Measurements from ENCODE around the gene SCGB1D4. TPM values are rescaled to one million over a fixed set of nuclear protein-coding genes. Genes with fewer than 3 reads are reported as not detected.

SCGB1D4 gene
- total and polyA plus RNA-seq, 10 of the 15 experiments (the other 5 are each of a cell fraction or from before 2014, with no cell fraction given) = not detected

DNA sequence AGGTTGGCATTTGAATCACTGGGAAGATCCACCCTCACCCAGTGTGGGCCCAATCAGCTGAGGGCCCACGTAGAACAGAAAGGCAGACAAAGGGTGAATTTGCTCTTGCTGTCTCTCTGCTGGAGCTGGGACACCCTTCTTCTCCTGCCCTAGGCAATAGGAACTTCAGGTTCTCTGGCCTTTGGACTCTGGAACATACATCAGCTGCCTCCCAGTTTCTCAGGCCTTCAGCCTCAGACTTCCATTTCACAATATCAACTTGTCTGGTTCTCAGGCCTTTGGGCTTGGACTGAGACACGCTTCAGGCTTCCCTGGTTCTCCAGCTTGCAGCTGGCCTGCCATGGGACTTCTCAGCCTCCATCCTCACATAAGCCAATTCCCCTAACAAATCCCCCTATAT lies 23.6 kb upstream of the SCGB1D4 start:
- Histone ChIP-seq H3K27me3 (replicated peaks in 1 of 2; ENCODE audit: control insufficient read depth in 2 of 2, insufficient read depth in 2 of 2, low read length in 1 of 2) (no peaks in the 10 kb centered on the region; a peak in 2 of 4 replicates), H3K9ac (ENCODE audit: control insufficient read depth, insufficient read depth, low read length) (no peak overlapping the region), H3K4me3 (no peak overlapping the region), H3K4me2 (ENCODE audit: control insufficient read depth, insufficient read depth) (no peak overlapping the region), H3K9me3 (replicated peaks; ENCODE audit: control insufficient read depth, insufficient read depth, low read length) (no peaks in the 10 kb centered on the region), H3K79me2 (ENCODE audit: control insufficient read depth, insufficient read depth, low read length) (no peaks in the 10 kb centered on the region), H3K27ac (ENCODE audit: control insufficient read depth, insufficient read depth) (no peak overlapping the region), H2AFZ (ENCODE audit: control insufficient read depth, low read depth, low read length) (no peak overlapping the region), H4K20me1 (ENCODE audit: control insufficient read depth, insufficient read depth) (0 out of 2 replicates have a peak, but pooled peaks cover 2% of the 10 kb centered on the region), H3K36me3 (ENCODE audit: control insufficient read depth in 2 of 2, insufficient read depth in 2 of 2, low read length in 1 of 2) (no peaks in the 10 kb centered on the region), H3K4me1 (ENCODE audit: control insufficient read depth, insufficient read depth, low read length) (no peaks in the 10 kb centered on the region)
- FAIRE-seq = no peak
- in situ Hi-C loops (cut with MboI) (no loop called here), intact Hi-C loops (cut with micrococcal nuclease; ENCODE audit: unreplicated experiment) (no loop called here)
- ATAC-seq = no peak
- no TSS peak for BruUV-seq (replicated peaks)
- ChIA-PET RAD21 (ENCODE audit: unreplicated experiment) (no interaction called here), SMC1A (ENCODE audit: uncharacterized antibody, unreplicated experiment) (interaction anchor here (0.9 to 1.4 kb wide), 5 partner anchors 9 to 241 kb away, joined by 3 to 4 read pairs (median 4); partner anchors contain the start of gene ASRGL1), POLR2A (no interaction called here), CTCF (interaction anchor here (1.0 to 3.3 kb wide), 7 partner anchors 9 to 215 kb away, joined by 3 to 15 read pairs (median 5); no protein-coding TSS in a partner anchor)
- 0% methylated on average over 1 of the region's 2 CpGs for WGBS (ENCODE audit: insufficient coverage, insufficient replicate concordance, low lambda C conversion rate, missing lambda C conversion rate)
- TF ChIP-seq TAF1 (IDR thresholded peaks at IDR 0.05; ENCODE audit: borderline replicate concordance, low read depth, low read length) (no peak), ZBED1 (IDR thresholded peaks at IDR 0.05; ENCODE audit: borderline replicate concordance) (no peak), CHD1 (IDR thresholded peaks at IDR 0.05; ENCODE audit: low read depth, low read length) (no peak), CUX1 (IDR thresholded peaks at IDR 0.05; ENCODE audit: insufficient replicate concordance, low read depth, low read length) (no peak), MYC (IDR thresholded peaks at IDR 0.05; ENCODE audit: insufficient read depth, insufficient read length, insufficient replicate concordance, low read length, severe bottlenecking) (no peak), BCLAF1 (IDR thresholded peaks at IDR 0.05) (no peak), ZZZ3 (IDR thresholded peaks at IDR 0.05; ENCODE audit: control insufficient read depth, insufficient read length, low read depth) (no peak), SUPT20H (IDR thresholded peaks at IDR 0.05; ENCODE audit: borderline replicate concordance, control insufficient read depth, low read depth, low read length) (no peak), IRF3 (IDR thresholded peaks at IDR 0.05) (no peak), POU2F2 (IDR thresholded peaks at IDR 0.05; ENCODE audit: borderline replicate concordance, low read depth, low read length) (no peak), FOS (IDR thresholded peaks at IDR 0.05; ENCODE audit: borderline replicate concordance, extremely low read depth, insufficient read length) (no peak)
- TF ChIP-seq, protein P1, sequence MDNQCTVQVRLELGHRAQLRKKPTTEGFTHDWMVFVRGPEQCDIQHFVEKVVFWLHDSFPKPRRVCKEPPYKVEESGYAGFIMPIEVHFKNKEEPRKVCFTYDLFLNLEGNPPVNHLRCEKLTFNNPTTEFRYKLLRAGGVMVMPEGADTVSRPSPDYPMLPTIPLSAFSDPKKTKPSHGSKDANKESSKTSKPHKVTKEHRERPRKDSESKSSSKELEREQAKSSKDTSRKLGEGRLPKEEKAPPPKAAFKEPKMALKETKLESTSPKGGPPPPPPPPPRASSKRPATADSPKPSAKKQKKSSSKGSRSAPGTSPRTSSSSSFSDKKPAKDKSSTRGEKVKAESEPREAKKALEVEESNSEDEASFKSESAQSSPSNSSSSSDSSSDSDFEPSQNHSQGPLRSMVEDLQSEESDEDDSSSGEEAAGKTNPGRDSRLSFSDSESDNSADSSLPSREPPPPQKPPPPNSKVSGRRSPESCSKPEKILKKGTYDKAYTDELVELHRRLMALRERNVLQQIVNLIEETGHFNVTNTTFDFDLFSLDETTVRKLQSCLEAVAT (IDR thresholded peaks at IDR 0.05) = no peak
- DNase-seq (ENCODE audit: low read depth, low spot score) = no peak

All from GM12878 (cell line).